Cardiac fibroblast (primary cell): ENCODE data around the gene KRTAP10-12.

ENCODE experiments used
- DNase-seq, 2 donors: peaks; one replicate each; pipeline versions ENCODE4 v3.0.0 to v3.0.0-alpha.2; 2010; ENCODE audit warnings: low read depth in 2 of 2
- H3K4me3 ChIP-seq, 2 donors: replicated peaks in 1 of 2; 1 replicate in 1 of 2; 2 replicates in 1 of 2; pipeline ENCODE4 v1.5.1; 2011; ENCODE audit warnings: low read depth in 2 of 2, low read length in 2 of 2, mild to moderate bottlenecking in 2 of 2, moderate library complexity in 1 of 2
- CTCF ChIP-seq: IDR thresholded peaks from one replicate; pipeline ENCODE4 v1.5.1; 2011; ENCODE audit warnings: low read depth, mild to moderate bottlenecking, low read length, inconsistent platforms

Gene KRTAP10-12

DNA sequence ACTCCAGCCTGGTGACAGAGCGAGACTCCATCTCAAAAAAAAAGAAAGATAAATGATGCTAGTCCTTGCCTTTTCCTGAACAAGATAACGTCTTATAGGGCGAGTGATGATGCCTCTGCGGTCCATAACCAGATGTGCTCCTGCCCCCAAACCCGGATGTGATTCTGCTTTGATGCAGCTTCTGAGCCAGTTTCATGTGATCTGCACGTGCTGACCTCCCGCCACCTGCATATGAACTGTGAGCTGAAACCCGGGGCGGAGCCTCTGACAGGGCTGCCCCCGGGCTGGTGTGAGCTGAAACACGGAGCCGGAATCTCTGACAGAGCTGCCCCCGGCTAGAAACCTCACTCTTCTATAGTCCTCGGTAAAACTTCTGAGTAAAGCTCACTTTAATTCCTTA lies 43.8 kb upstream of the KRTAP10-12 start:
- DNase-seq, result no peak
- TF ChIP-seq CTCF, result no peak
- H3K4me3 ChIP-seq, result no peak overlapping the region

DNA sequence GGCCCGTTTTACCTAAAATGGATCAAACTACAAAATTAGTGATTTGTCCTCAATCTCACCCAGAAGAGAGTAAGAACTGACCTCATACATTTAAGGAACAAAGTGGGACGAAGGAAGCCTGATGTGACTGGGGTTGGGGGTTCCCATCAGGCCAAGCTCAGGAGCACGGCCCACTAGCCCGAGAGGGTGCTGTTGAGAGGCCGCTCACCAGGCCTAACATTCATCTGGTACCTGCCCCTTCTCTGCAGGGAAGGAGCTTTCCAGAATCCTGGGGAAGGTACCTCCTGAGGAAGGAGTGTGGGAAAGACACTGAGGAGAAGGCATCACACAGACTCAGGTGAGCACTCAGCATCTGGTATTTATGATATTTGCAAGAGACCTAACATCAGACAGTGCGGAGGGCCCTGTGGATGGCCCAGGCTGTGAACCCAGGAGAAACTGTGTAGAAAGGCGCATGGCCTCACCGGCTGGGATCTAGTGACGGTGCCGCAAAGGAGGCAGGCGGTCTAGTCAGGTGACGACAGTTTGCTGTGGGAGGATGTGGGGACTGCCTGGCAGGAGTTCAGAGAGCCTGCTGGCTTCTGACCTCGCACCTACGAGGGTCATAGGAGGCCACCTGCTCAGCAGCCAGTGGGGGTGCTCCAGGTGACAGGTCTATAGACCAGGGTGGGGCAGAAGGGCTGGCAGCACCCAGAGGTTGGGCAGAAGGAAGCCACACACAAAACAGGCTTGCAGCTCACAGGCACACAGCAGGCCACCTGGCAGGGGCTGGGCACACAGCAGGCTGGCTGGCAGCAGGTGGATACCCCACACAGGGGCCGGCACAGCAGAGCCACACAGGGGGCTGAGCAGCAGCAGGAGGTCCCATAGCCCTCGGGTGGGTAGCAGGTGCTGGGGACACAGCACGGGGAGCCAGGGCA lies 43.1 kb upstream of the KRTAP10-12 start:
- TF ChIP-seq CTCF, result no peak
- no peak overlapping the region for H3K4me3 ChIP-seq
- no peak for DNase-seq

DNA sequence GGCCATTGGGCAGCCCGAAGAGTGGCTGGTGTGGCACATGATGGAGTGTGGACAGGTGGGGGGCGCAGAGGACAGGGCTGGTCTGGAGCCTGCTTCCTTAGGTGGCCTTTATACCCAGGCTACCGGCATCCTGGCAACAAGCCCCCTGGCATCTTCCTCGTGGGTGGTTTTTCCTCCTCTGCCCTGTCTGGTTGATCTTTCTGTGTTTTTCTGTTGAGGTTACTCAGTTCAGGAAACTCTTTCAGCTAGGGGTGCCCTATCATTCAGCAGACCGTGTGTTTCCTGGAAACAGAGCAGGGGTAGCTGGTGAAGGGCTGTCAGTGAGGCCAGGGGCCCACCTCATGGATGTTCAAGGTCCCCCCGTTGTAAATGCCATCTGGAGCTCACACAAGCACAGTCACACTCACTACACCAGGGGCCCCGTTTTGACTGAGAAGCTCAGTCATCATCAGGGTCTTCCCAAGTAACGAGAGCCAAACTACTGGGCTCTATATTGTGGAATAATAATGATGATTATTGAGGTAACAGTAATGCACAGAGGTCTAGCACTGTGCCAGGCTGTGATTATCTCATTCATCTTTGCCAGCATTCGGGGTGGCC lies 42.3 kb upstream of the KRTAP10-12 start, which contains the start of gene KRTAP12-4:
KRTAP12-4 (minus strand) TSS at position 84 of the 600 bp plus-strand sequence; CDS start at position 39, 45 bp downstream.
- DNase-seq, result no peak
- no peak for TF ChIP-seq CTCF
- no peak within 1 kb of the TSS for H3K4me3 ChIP-seq

GRCh38 chr21:44656868-44657267 lies 40.1 kb upstream of the KRTAP10-12 start:
- no peak for DNase-seq
- TF ChIP-seq CTCF, result no peak
- no peak overlapping the region for H3K4me3 ChIP-seq

GRCh38 chr21:44657635-44658540 lies 39.1 kb upstream of the KRTAP10-12 start, which contains the start of gene KRTAP12-3:
Gene KRTAP12-3 (plus strand): TSS chr21:44657932. CDS start chr21:44657980, 48 bp downstream.
- DNase-seq, result no peak
- H3K4me3 ChIP-seq, result no peak within 1 kb of the TSS
- TF ChIP-seq CTCF, result no peak

- H3K4me3 ChIP-seq, result no peak overlapping the region
- DNase-seq, result no peak
- TF ChIP-seq CTCF, result no peak
These were observed 38.4 kb upstream of the KRTAP10-12 start for GRCh38 chr21:44658541-44658910.
